HEK293 (cell line): ENCODE results near the gene MICALL1.

Source experiments
- FEZF1 ChIP-seq: fragments of 450-650 bp; formaldehyde crosslinking; IDR thresholded peaks from 2 replicates; pipeline ENCODE4 v1.5.1; 2016; ENCODE audit warnings: missing biosample characterization, missing genetic modification characterization
- GLI2 ChIP-seq: fragments of 450-650 bp; formaldehyde crosslinking; IDR thresholded peaks from 2 replicates; pipeline ENCODE4; 2017; ENCODE audit warnings: missing biosample characterization, missing genetic modification characterization, low read depth, borderline replicate concordance
- KLF17 ChIP-seq: fragments of 450-650 bp; formaldehyde crosslinking; IDR thresholded peaks from 2 replicates; pipeline ENCODE4 v1.5.1; 2016; ENCODE audit warnings: missing biosample characterization, missing genetic modification characterization
- KLF8 ChIP-seq: fragments of 450-650 bp; formaldehyde crosslinking; IDR thresholded peaks from 2 replicates; pipeline ENCODE4 v1.5.1; 2016; ENCODE audit warnings: missing biosample characterization, missing genetic modification characterization
- PRDM1 ChIP-seq: fragments of 450-650 bp; formaldehyde crosslinking; IDR thresholded peaks from 2 replicates; pipeline ENCODE4; 2016; ENCODE audit warnings: missing biosample characterization, missing genetic modification characterization
- SALL2 ChIP-seq: fragments of 450-650 bp; formaldehyde crosslinking; IDR thresholded peaks from 2 replicates; pipeline ENCODE4 v1.5.0; 2017; ENCODE audit warnings: missing biosample characterization, mild to moderate bottlenecking, missing genetic modification characterization, borderline replicate concordance
- SCRT1 ChIP-seq: fragments of 450-650 bp; formaldehyde crosslinking; IDR thresholded peaks from 2 replicates; pipeline ENCODE4 v1.5.1; 2016; ENCODE audit warnings: missing biosample characterization, missing genetic modification characterization, borderline replicate concordance
- SP7 ChIP-seq: fragments of 450-650 bp; formaldehyde crosslinking; IDR thresholded peaks from 2 replicates; pipeline ENCODE4 v1.5.1; 2016; ENCODE audit warnings: missing biosample characterization, missing genetic modification characterization
- TRIM28 ChIP-seq: IDR thresholded peaks from 2 replicates; pipeline ENCODE4 v1.6.1; 2011; ENCODE audit warnings: low read length, control low read depth, borderline replicate concordance
- ZBTB6 ChIP-seq: fragments of 450-650 bp; formaldehyde crosslinking; IDR thresholded peaks from 2 replicates; pipeline ENCODE4 v1.5.1; 2017; ENCODE audit warnings: missing biosample characterization, missing genetic modification characterization
- ZNF132 ChIP-seq: fragments of 450-650 bp; formaldehyde crosslinking; IDR thresholded peaks from 2 replicates; pipeline ENCODE4 v1.5.1; 2017; ENCODE audit warnings: missing biosample characterization, missing genetic modification characterization, borderline replicate concordance
- ZNF155 ChIP-seq: fragments of 450-650 bp; formaldehyde crosslinking; IDR thresholded peaks from 2 replicates; pipeline ENCODE4 v1.5.1; 2016; ENCODE audit warnings: missing biosample characterization, missing genetic modification characterization
- ZNF280D ChIP-seq: fragments of 450-650 bp; formaldehyde crosslinking; IDR thresholded peaks from 2 replicates; pipeline ENCODE4 v1.5.1; 2016; ENCODE audit warnings: missing biosample characterization, missing genetic modification characterization
- ZNF341 ChIP-seq: fragments of 450-650 bp; formaldehyde crosslinking; IDR thresholded peaks from 2 replicates; pipeline ENCODE4; 2016; ENCODE audit warnings: low read depth, missing biosample characterization, missing genetic modification characterization
- ZNF394 ChIP-seq: fragments of 450-650 bp; formaldehyde crosslinking; IDR thresholded peaks from 2 replicates; pipeline ENCODE4 v1.5.1; 2016; ENCODE audit warnings: missing biosample characterization, missing genetic modification characterization, mild to moderate bottlenecking, moderate library complexity, borderline replicate concordance
- ZNF404 ChIP-seq: fragments of 450-650 bp; formaldehyde crosslinking; IDR thresholded peaks from 2 replicates; pipeline ENCODE4 v1.5.1; 2017; ENCODE audit warnings: missing biosample characterization, missing genetic modification characterization
- ZNF473 ChIP-seq: fragments of 450-650 bp; formaldehyde crosslinking; IDR thresholded peaks from 2 replicates; pipeline ENCODE4 v1.5.1; 2017; ENCODE audit warnings: missing biosample characterization, missing genetic modification characterization
- ZNF510 ChIP-seq: fragments of 450-650 bp; formaldehyde crosslinking; IDR thresholded peaks from 2 replicates; pipeline ENCODE4 v1.5.1; 2018; ENCODE audit warnings: mild to moderate bottlenecking, missing genetic modification characterization, missing biosample characterization; ENCODE audit not compliant: insufficient replicate concordance
- ZNF530 ChIP-seq: fragments of 450-650 bp; formaldehyde crosslinking; IDR thresholded peaks from 2 replicates; pipeline ENCODE4 v1.5.1; 2016; ENCODE audit warnings: low read depth, missing biosample characterization, missing genetic modification characterization
- ZNF544 ChIP-seq: fragments of 450-650 bp; formaldehyde crosslinking; IDR thresholded peaks from 2 replicates; pipeline ENCODE4 v1.5.0; 2017; ENCODE audit warnings: missing biosample characterization, missing genetic modification characterization
- ZNF558 ChIP-seq: fragments of 450-650 bp; formaldehyde crosslinking; IDR thresholded peaks from 2 replicates; pipeline ENCODE4 v1.5.1; 2016; ENCODE audit warnings: missing biosample characterization, missing genetic modification characterization
- ZNF629 ChIP-seq: fragments of 450-650 bp; formaldehyde crosslinking; IDR thresholded peaks from 2 replicates; pipeline ENCODE4 v1.5.1; 2017; ENCODE audit warnings: missing biosample characterization, missing genetic modification characterization
- ZNF654 ChIP-seq: fragments of 450-650 bp; formaldehyde crosslinking; IDR thresholded peaks from 2 replicates; pipeline ENCODE4 v1.5.1; 2016; ENCODE audit warnings: low read depth, missing biosample characterization, missing genetic modification characterization
- ZNF776 ChIP-seq: fragments of 450-650 bp; formaldehyde crosslinking; IDR thresholded peaks from 2 replicates; pipeline ENCODE4 v1.5.0; 2017; ENCODE audit warnings: missing biosample characterization, missing genetic modification characterization, borderline replicate concordance
- ZSCAN18 ChIP-seq: fragments of 450-650 bp; formaldehyde crosslinking; IDR thresholded peaks from 2 replicates; pipeline ENCODE4 v1.5.1; 2016; ENCODE audit warnings: missing biosample characterization, missing genetic modification characterization
- ZSCAN30 ChIP-seq: fragments of 450-650 bp; IDR thresholded peaks from 2 replicates; pipeline ENCODE4 v1.5.1; 2018; ENCODE audit warnings: missing biosample characterization, mild to moderate bottlenecking, missing genetic modification characterization, moderate library complexity
- TF ChIP-seq, protein P1 (sequence below): fragments of 450-650 bp; formaldehyde crosslinking; IDR thresholded peaks from 2 replicates; pipeline ENCODE4 v1.5.1; 2016; ENCODE audit warnings: missing biosample characterization, missing genetic modification characterization
- TF ChIP-seq, protein P2 (sequence below): fragments of 450-650 bp; formaldehyde crosslinking; IDR thresholded peaks from 2 replicates; pipeline ENCODE4 v1.5.0; 2017; ENCODE audit warnings: missing biosample characterization, missing genetic modification characterization, borderline replicate concordance

Gene MICALL1

DNA sequence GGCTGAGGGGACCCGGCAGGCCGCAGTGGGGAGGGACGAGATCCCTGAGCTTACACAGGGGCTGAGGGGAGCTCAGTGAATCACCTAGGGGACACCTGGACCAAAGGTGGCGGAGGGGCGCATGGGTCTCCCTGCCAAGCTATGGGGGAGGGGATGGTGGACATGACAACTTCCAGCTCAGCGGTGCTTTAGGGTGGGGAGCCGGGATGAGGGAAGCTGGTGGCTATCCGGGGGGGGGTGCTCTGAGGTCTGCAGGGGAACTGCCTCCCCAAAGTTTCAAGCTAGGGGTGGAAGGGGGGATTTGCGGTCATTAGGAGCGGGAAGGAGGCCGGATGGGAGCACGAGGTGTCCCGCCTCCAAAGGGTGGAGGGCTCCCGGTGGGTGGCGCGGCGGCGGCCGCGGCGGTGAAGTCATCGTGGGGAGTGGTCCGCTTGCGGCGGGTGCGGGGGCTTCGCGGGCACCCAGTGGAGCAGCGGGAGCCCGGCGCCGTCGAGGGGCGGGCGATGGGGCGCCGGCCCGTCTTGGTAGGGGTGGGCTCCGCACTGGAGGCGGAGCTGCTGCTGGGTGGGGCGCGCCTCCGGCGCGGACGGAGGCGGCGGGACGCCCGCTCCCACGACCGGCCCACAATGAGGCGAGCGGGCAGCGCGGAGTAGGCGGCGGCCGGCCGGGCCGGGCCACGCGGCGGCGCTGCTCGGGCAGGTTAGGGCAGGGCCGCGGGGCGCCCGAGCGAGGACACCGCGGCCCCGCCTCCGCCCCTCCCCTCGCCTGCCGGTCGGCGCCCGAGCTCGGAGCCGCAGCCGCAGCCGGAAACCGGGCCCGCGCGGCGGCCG, at the start of gene MICALL1 (continued):
- TF ChIP-seq ZNF280D (tag by site-specific recombination) (no peak), SP7 (tag by site-specific recombination) (no peak), ZNF544 (tag by site-specific recombination) (no peak), ZSCAN30 (tag by site-specific recombination) (no peak), ZNF510 (tag by site-specific recombination) (no peak), KLF8 (peak; percentile 90), ZNF155 (no peak), FEZF1 (tag by site-specific recombination) (no peak), ZNF776 (tag by site-specific recombination) (no peak), ZSCAN18 (no peak), ZNF654 (tag by site-specific recombination) (no peak), ZNF394 (tag by site-specific recombination) (no peak), ZBTB6 (tag by site-specific recombination) (peak; percentile 25; the same call in 1 of the 2 replicates), SALL2 (tag by site-specific recombination) (no peak), KLF17 (tag by site-specific recombination) (0 out of 2 replicates have a peak, but pooled peaks have one; percentile 12), ZNF132 (tag by site-specific recombination) (no peak), ZNF473 (no peak), ZNF558 (tag by site-specific recombination) (no peak), PRDM1 (tag by site-specific recombination) (no peak), SCRT1 (tag by site-specific recombination) (no peak), ZNF530 (no peak), ZNF404 (tag by site-specific recombination) (no peak), TRIM28 (no peak), GLI2 (no peak), ZNF341 (peak; percentile 83), ZNF629 (tag by site-specific recombination) (no peak)
- TF ChIP-seq, protein P1, sequence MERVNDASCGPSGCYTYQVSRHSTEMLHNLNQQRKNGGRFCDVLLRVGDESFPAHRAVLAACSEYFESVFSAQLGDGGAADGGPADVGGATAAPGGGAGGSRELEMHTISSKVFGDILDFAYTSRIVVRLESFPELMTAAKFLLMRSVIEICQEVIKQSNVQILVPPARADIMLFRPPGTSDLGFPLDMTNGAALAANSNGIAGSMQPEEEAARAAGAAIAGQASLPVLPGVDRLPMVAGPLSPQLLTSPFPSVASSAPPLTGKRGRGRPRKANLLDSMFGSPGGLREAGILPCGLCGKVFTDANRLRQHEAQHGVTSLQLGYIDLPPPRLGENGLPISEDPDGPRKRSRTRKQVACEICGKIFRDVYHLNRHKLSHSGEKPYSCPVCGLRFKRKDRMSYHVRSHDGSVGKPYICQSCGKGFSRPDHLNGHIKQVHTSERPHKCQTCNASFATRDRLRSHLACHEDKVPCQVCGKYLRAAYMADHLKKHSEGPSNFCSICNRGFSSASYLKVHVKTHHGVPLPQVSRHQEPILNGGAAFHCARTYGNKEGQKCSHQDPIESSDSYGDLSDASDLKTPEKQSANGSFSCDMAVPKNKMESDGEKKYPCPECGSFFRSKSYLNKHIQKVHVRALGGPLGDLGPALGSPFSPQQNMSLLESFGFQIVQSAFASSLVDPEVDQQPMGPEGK (tag by site-specific recombination) = peak; percentile 91
- TF ChIP-seq, protein P2, sequence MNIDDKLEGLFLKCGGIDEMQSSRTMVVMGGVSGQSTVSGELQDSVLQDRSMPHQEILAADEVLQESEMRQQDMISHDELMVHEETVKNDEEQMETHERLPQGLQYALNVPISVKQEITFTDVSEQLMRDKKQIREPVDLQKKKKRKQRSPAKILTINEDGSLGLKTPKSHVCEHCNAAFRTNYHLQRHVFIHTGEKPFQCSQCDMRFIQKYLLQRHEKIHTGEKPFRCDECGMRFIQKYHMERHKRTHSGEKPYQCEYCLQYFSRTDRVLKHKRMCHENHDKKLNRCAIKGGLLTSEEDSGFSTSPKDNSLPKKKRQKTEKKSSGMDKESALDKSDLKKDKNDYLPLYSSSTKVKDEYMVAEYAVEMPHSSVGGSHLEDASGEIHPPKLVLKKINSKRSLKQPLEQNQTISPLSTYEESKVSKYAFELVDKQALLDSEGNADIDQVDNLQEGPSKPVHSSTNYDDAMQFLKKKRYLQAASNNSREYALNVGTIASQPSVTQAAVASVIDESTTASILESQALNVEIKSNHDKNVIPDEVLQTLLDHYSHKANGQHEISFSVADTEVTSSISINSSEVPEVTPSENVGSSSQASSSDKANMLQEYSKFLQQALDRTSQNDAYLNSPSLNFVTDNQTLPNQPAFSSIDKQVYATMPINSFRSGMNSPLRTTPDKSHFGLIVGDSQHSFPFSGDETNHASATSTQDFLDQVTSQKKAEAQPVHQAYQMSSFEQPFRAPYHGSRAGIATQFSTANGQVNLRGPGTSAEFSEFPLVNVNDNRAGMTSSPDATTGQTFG (tag by site-specific recombination) = no peak
